Mesendoderm (in vitro differentiated cells): ENCODE measurements around the gene ITGA2B. TPM values are rescaled to one million over a fixed set of nuclear protein-coding genes. Genes with fewer than 3 reads are reported as not detected.

Experiments
- DNase-seq: peaks from one replicate; pipeline ENCODE4 v3.0.0; 2013
- H2AK5ac ChIP-seq: 2 replicates; pipeline ENCODE4 v1.6.1; 2013; ENCODE audit warnings: low read length, inconsistent platforms
- H2BK120ac ChIP-seq: 2 replicates; pipeline ENCODE4 v1.6.1; 2013; ENCODE audit warnings: low read depth, mild to moderate bottlenecking, low read length, moderate library complexity, mixed read lengths
- H2BK15ac ChIP-seq: replicated peaks from 2 replicates; pipeline ENCODE4 v1.6.1; 2013; ENCODE audit warnings: low read depth, mild to moderate bottlenecking, moderate library complexity
- H2BK5ac ChIP-seq: 2 replicates; pipeline ENCODE4 v1.6.1; 2013; ENCODE audit warnings: low read length, inconsistent platforms
- H3K18ac ChIP-seq: 2 replicates; pipeline ENCODE4 v1.6.1; 2013; ENCODE audit warnings: mild to moderate bottlenecking, low read length, mixed read lengths
- H3K23ac ChIP-seq: one replicate; pipeline ENCODE4 v1.6.1; 2013; ENCODE audit warnings: low read length
- H3K27ac ChIP-seq: 2 replicates; pipeline ENCODE4 v1.5.1; 2013; ENCODE audit warnings: low read depth, mild to moderate bottlenecking, inconsistent platforms, low read length, moderate library complexity
- H3K27me3 ChIP-seq: 2 replicates; pipeline ENCODE4 v1.6.1; 2013; ENCODE audit warnings: low read length, control low read depth, mild to moderate bottlenecking, inconsistent platforms; ENCODE audit not compliant: insufficient read depth, poor library complexity
- H3K36me3 ChIP-seq: 2 replicates; pipeline ENCODE4 v1.6.1; 2013; ENCODE audit warnings: low read length, inconsistent platforms; ENCODE audit not compliant: control insufficient read depth, insufficient read depth
- H3K4ac ChIP-seq: one replicate; pipeline ENCODE4 v1.6.1; 2013; ENCODE audit warnings: low read depth, mild to moderate bottlenecking, low read length, moderate library complexity
- H3K4me1 ChIP-seq: 2 replicates; pipeline ENCODE4 v1.6.1; 2013; ENCODE audit warnings: low read depth, low read length, inconsistent platforms; ENCODE audit not compliant: control insufficient read depth
- H3K4me2 ChIP-seq: 2 replicates; pipeline ENCODE4 v1.6.1; 2013; ENCODE audit warnings: low read length
- H3K4me3 ChIP-seq: 2 replicates; pipeline ENCODE4 v1.5.1; 2013; ENCODE audit warnings: mild to moderate bottlenecking, low read length
- H3K56ac ChIP-seq: one replicate; pipeline ENCODE4 v1.6.1; 2013; ENCODE audit warnings: low read length
- H3K79me1 ChIP-seq: 2 replicates; pipeline ENCODE4 v1.6.1; 2013; ENCODE audit warnings: low read length, inconsistent platforms
- H3K79me2 ChIP-seq: 2 replicates; pipeline ENCODE4 v1.6.1; 2013; ENCODE audit warnings: mild to moderate bottlenecking, low read length; ENCODE audit not compliant: control insufficient read depth, insufficient read depth
- H3K9ac ChIP-seq: 2 replicates; pipeline ENCODE4 v1.6.1; 2013; ENCODE audit warnings: low read length, inconsistent platforms
- H4K5ac ChIP-seq: one replicate; pipeline ENCODE4 v1.6.1; 2013; ENCODE audit warnings: low read length
- H4K8ac ChIP-seq: one replicate; pipeline ENCODE4 v1.6.1; 2013; ENCODE audit warnings: low read depth, mild to moderate bottlenecking, control low read depth, low read length, moderate library complexity
- WGBS: extraction: QIAGEN DNeasy Blood & Tissue Kit; methylation state at CpG from one replicate; pipeline ENCODE4 v1.1.7; 2013; ENCODE audit warnings: low lambda C conversion rate, missing lambda C conversion rate; ENCODE audit not compliant: insufficient coverage; ENCODE audit errors: extremely low coverage; 5-methylcytosine and 5-hydroxymethylcytosine counted together
- polyA plus RNA-seq, 2 experiments: library from polyadenylated mRNA; stranded (reverse); fragments of 200-250 nt; gene quantifications; one replicate each; pipeline ENCODE4 v1.2.3, GENCODE V29; 2013

ITGA2B gene
- 1.3 TPM for polyA plus RNA-seq (2013, experiment 1 of 2)
- polyA plus RNA-seq (2013, experiment 2 of 2): 1.7 TPM

GRCh38 chr17:44389281-44389680 lies at the start of gene ITGA2B:
Gene ITGA2B, minus strand, starts transcription at chr17:44389649. Its CDS starts 176 bp downstream, at chr17:44389473.
- Histone ChIP-seq H3K18ac (no peak within 1 kb of the TSS), H3K27ac (no peak within 1 kb of the TSS), H3K9ac (no peak within 1 kb of the TSS), H3K4me2 (no peak within 1 kb of the TSS), H2BK120ac (no peak within 1 kb of the TSS), H4K5ac (no peak within 1 kb of the TSS), H3K4me1 (no peaks in the 10 kb centered on the region), H3K4ac (no peak within 1 kb of the TSS), H3K79me2 (no peaks in the 10 kb centered on the region), H3K36me3 (no peaks in the 10 kb centered on the region), H3K27me3 (peaks cover 3% of the 10 kb centered on the region), H3K23ac (no peak within 1 kb of the TSS), H3K79me1 (no peaks in the 10 kb centered on the region), H3K56ac (no peak within 1 kb of the TSS), H2AK5ac (no peak within 1 kb of the TSS), H2BK5ac (no peak within 1 kb of the TSS), H4K8ac (no peak within 1 kb of the TSS), H2BK15ac (no peak within 1 kb of the TSS), H3K4me3 (no peak within 1 kb of the TSS)
- DNase-seq: no peak
- WGBS: no CpG with 5 or more reads among the region's 1 CpG

GRCh38 chr17:44439168-44439567 lies 49.7 kb upstream of the ITGA2B start:
- no peak overlapping the region for H2BK5ac ChIP-seq
- no peak overlapping the region for H4K5ac ChIP-seq
- no peak overlapping the region for H4K8ac ChIP-seq
- H3K4me3 ChIP-seq: no peak overlapping the region
- H3K79me1 ChIP-seq: peaks cover 6% of the 10 kb centered on the region
- H3K27ac ChIP-seq: no peak overlapping the region
- peaks cover 2% of the 10 kb centered on the region for H3K79me2 ChIP-seq
- H3K18ac ChIP-seq: no peak overlapping the region
- no peak overlapping the region for H3K4ac ChIP-seq
- H3K36me3 ChIP-seq: no peaks in the 10 kb centered on the region
- H3K27me3 ChIP-seq: no peaks in the 10 kb centered on the region
- H3K23ac ChIP-seq: no peak overlapping the region
- no peak overlapping the region for H2BK15ac ChIP-seq
- DNase-seq: no peak
- H3K4me2 ChIP-seq: no peak overlapping the region
- no peak overlapping the region for H3K9ac ChIP-seq
- no peak overlapping the region for H3K56ac ChIP-seq
- no CpG with 5 or more reads among the region's 3 CpGs for WGBS
- no peak overlapping the region for H2BK120ac ChIP-seq
- no peak overlapping the region for H2AK5ac ChIP-seq
- peaks cover 2% of the 10 kb centered on the region for H3K4me1 ChIP-seq

GRCh38 chr17:44438636-44439035 lies 49.2 kb upstream of the ITGA2B start:
- no peak overlapping the region for H2BK15ac ChIP-seq
- H3K27ac ChIP-seq: no peak overlapping the region
- H2BK120ac ChIP-seq: no peak overlapping the region
- H3K79me2 ChIP-seq: peaks cover 2% of the 10 kb centered on the region
- no peak overlapping the region for H3K23ac ChIP-seq
- H3K27me3 ChIP-seq: no peaks in the 10 kb centered on the region
- WGBS: no CpG with 5 or more reads among the region's 2 CpGs
- H2BK5ac ChIP-seq: no peak overlapping the region
- no peak overlapping the region for H3K56ac ChIP-seq
- no peak overlapping the region for H3K4ac ChIP-seq
- H3K4me1 ChIP-seq: peaks cover 2% of the 10 kb centered on the region
- H3K79me1 ChIP-seq: peaks cover 5% of the 10 kb centered on the region
- no peak overlapping the region for H2AK5ac ChIP-seq
- H3K18ac ChIP-seq: no peak overlapping the region
- H3K36me3 ChIP-seq: no peaks in the 10 kb centered on the region
- peak; percentile 77 for DNase-seq
- H3K4me2 ChIP-seq: no peak overlapping the region
- no peak overlapping the region for H3K9ac ChIP-seq
- H4K8ac ChIP-seq: no peak overlapping the region
- no peak overlapping the region for H4K5ac ChIP-seq
- H3K4me3 ChIP-seq: no peak overlapping the region

- H3K4me2 ChIP-seq: no peak overlapping the region
These were observed 46.9 kb upstream of the ITGA2B start for GRCh38 chr17:44436336-44436735.

GRCh38 chr17:44432254-44433157 lies 43.1 kb upstream of the ITGA2B start:
- no peak overlapping the region for H3K4me2 ChIP-seq
- no peak overlapping the region for H3K56ac ChIP-seq
- no peak overlapping the region for H3K4ac ChIP-seq
- no peaks in the 10 kb centered on the region for H3K79me2 ChIP-seq
- no peaks in the 10 kb centered on the region for H3K4me1 ChIP-seq
- H3K23ac ChIP-seq: no peak overlapping the region
- no peaks in the 10 kb centered on the region for H3K27me3 ChIP-seq
- no peak overlapping the region for H2BK120ac ChIP-seq
- no peak overlapping the region for H2AK5ac ChIP-seq
- H3K18ac ChIP-seq: no peak overlapping the region
- H3K4me3 ChIP-seq: no peak overlapping the region
- no peak overlapping the region for H4K5ac ChIP-seq
- H2BK5ac ChIP-seq: no peak overlapping the region
- no peak overlapping the region for H3K27ac ChIP-seq
- no peak overlapping the region for H4K8ac ChIP-seq
- H2BK15ac ChIP-seq: no peak overlapping the region
- H3K36me3 ChIP-seq: no peaks in the 10 kb centered on the region
- no peak overlapping the region for H3K9ac ChIP-seq
- WGBS: no CpG with 5 or more reads among the region's 9 CpGs
- no peaks in the 10 kb centered on the region for H3K79me1 ChIP-seq
- no peak for DNase-seq

More at GRCh38 chr17:44436336-44436735, 46.9 kb upstream of the ITGA2B start:
- Histone ChIP-seq H3K9ac (no peak overlapping the region), H2BK5ac (no peak overlapping the region), H4K8ac (no peak overlapping the region), H2BK15ac (no peak overlapping the region), H3K27ac (no peak overlapping the region), H3K4ac (no peak overlapping the region), H3K79me1 (peaks cover 2% of the 10 kb centered on the region), H3K4me3 (no peak overlapping the region), H4K5ac (no peak overlapping the region), H3K18ac (no peak overlapping the region), H3K27me3 (no peaks in the 10 kb centered on the region), H2AK5ac (no peak overlapping the region), H3K56ac (no peak overlapping the region), H3K36me3 (no peaks in the 10 kb centered on the region), H3K23ac (no peak overlapping the region), H3K79me2 (peaks cover 2% of the 10 kb centered on the region), H2BK120ac (no peak overlapping the region), H3K4me1 (peaks cover 2% of the 10 kb centered on the region)
- WGBS: no CpG with 5 or more reads among the region's 2 CpGs
- DNase-seq: peak; percentile 7
